ENCODE data around the gene ZNF217.
"Not testable (repeated sequence)": the region's sequence is repeated elsewhere in the genome, so short reads cannot be mapped to it uniquely, and the experiment has no call there.

The ZNF217 gene

DNA sequence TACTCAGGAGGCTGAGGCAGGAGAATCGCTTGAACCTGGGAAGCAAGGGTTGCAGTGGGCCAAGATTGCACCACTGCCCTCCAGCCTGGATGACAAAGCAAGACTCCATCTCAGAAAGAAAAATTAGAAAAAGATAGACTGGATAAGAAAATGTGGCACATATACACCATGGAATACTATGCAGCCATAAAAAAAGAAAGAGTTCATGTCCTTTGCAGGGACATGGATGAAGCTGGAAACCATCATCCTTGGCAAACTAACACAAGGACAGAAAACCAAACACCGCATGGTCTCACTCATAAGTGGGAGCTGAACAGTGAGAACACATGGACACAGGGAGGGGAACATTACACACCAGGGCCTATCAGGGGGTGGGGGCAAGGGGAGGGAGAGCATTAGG lies 70.0 kb downstream of the ZNF217 start:
- not testable (repeated sequence) for DNase-seq

DNA sequence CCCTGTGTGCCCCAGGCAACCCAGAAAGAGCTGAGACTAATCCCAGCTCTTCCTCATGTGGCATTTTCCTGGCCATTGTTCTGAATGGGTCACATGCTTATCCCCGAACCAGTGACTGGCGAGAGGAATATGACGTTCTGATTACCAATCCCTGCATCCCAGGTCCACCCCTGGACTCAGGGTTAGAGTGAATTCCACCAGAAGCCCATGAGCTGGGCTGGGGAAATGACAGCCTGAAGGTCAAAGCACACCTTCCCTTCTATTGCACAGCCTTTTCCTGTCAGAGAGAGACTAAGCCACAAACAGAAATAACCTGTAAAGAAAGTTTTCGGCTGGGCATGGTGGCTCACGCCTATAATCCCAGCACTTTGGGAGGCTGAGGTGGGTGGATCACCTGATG lies 70.9 kb downstream of the ZNF217 start:
- no peak for DNase-seq

DNA sequence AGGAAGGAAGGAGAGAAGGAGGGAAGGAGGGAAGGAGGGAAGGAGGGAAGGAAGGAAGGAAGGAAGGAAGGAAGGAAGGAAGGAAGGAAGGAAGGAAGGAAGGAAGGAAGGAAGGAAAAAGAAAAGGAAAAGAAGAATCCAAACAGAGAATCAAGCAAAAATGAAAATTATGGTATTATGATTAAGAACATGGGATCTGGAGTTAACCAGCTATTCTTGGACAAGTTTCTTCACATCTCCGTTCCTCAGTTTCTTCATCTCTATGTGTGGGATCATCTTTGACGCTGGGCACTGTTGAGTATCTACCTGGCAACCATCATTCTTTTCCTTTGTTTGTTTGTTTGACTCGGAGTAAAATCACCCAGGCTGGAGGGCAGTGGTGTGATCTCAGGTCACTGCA lies 71.6 kb downstream of the ZNF217 start:
- DNase-seq: no peak

DNA sequence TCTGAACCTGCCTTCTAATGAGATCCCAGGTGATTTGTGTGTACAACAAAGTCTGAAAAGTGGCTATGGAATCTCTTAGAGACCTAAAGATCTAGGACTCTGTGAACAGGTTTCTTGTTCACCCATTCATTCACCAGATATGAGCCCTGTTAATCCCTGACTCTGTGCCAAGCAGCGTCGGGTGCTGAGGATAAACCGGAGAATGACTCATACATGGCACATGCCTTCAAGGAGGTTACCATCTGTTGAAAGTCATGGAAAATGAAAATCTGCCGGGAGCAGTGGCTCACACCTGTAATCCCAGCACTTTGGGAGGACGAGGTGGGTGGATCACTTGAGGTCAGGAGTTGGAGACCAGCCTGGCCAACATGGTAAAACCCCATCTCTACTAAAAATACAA lies 72.2 kb downstream of the ZNF217 start:
- DNase-seq: not testable (repeated sequence)

DNA sequence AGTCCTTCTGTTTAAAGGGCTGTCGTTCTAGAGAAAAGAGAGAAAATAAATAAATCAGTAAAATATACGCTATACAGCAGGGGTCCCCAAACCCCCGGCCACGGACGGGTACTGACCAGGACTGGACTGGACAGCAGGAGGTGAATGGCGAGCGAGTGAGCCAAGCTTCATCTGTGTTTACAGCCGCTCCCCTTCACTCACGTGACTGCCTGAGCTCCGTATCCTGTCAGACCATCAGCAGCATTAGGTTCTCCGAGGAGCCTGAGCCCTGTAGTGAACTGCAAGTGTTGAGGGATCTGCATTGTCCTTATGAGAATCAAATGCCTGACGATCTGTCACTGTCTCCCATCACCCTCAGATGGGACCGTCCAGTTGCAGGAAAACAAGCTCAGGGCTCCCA lies 76.5 kb downstream of the ZNF217 start:
- no peak for DNase-seq
